ENCODE data around the gene DYNC1I2. TPM values are rescaled to one million over a fixed set of nuclear protein-coding genes. Genes with fewer than 3 reads are reported as not detected.
"Not testable (repeated sequence)": the region's sequence is repeated elsewhere in the genome, so short reads cannot be mapped to it uniquely, and the experiment has no call there.

Gene DYNC1I2
- total RNA-seq, 1 donor: 42.8 TPM

DNA sequence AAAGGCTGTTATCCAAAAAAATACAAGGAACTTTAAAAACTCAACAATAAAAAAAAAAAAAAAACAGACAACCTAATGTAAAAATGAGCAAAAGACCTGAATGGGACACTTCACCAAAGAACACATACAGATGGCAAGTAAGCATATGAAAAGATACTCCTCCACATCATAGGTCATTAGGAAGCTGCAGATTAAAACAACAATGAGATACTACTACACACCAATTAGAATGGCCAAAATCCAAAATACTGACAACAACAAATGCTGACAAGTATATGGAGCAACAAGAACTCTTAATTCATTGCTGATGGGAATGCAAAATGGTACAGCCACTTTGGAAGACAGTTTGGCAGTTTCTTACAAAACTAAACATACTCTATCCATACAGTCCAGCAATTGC lies 84.2 kb downstream of the DYNC1I2 start:
- no peak for DNase-seq (ENCODE audit: low read depth in 2 of 3, low spot score in 2 of 3)

- no peak for DNase-seq (ENCODE audit: low read depth in 2 of 3, low spot score in 2 of 3)
These were observed 85.1 kb downstream of the DYNC1I2 start for GRCh38 chr2:171772373-171772772.

- DNase-seq (ENCODE audit: low read depth in 2 of 3, low spot score in 2 of 3): not testable (repeated sequence)
These were observed 87.3 kb downstream of the DYNC1I2 start for GRCh38 chr2:171774581-171774980.

- DNase-seq (ENCODE audit: low read depth in 2 of 3, low spot score in 2 of 3): no peak
These were observed 91.2 kb downstream of the DYNC1I2 start for GRCh38 chr2:171778515-171778914.

GRCh38 chr2:171785450-171785849 lies 98.2 kb downstream of the DYNC1I2 start:
- DNase-seq (ENCODE audit: low read depth in 2 of 3, low spot score in 2 of 3): no peak

GRCh38 chr2:171787333-171788072 lies 100.2 kb downstream of the DYNC1I2 start:
- DNase-seq (ENCODE audit: low read depth in 2 of 3, low spot score in 2 of 3): no peak

DNA sequence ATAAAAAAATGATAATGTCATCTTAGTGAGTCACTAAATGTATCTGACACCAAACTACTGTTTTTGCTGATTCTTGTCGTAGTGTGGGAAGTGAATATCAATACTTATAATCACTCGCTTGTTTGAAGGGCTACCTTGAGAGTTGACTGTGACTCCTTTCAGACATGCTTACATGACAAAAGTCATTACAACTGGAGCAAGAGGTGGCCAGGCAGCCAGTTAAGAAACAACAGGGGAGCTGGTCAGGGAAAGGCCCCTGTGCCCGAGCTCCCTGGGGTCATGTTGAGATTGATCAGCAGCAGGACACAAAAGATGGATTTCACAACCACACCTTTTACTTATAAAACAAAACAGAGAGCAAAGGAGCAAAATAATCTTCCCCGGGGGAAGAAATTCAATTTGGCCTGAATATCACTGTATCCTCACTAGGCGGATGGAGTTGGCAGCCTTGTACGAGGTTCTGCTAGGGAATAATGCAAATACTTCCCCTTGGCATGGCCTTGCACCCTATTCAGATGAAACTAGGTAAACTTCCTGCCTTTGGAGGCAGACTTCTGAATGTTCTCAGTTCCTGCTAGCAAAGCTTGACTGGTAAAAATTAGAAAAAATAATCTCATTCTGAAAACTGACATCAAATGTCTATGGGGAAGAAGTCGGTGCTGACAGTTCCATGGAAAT lies 101.2 kb downstream of the DYNC1I2 start:
- DNase-seq (ENCODE audit: low read depth in 2 of 3, low spot score in 2 of 3): no peak

DNA sequence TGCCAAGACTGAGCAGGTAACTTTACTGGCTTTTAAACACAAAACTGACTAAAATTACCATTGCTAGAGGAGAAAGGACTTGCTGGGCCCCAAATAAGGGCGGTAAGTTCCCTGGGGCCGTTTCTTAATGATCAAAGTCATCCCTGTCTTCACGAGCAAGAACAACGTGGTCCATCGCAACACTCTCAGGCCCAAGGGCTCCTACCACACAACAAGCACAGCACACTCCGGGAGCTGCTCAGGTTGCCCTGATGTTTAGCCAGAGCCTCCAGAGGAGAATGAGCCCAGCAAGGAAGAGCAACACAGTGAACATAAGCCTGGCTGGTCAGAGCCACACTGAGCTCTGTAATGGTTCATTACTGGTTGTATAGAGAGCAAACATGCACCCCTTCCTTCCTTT lies 102.7 kb downstream of the DYNC1I2 start:
- no peak for DNase-seq (ENCODE audit: low read depth in 2 of 3, low spot score in 2 of 3)

- DNase-seq (ENCODE audit: low read depth in 2 of 3, low spot score in 2 of 3): no peak
These were observed 104.1 kb downstream of the DYNC1I2 start for GRCh38 chr2:171791361-171791760.

DNA sequence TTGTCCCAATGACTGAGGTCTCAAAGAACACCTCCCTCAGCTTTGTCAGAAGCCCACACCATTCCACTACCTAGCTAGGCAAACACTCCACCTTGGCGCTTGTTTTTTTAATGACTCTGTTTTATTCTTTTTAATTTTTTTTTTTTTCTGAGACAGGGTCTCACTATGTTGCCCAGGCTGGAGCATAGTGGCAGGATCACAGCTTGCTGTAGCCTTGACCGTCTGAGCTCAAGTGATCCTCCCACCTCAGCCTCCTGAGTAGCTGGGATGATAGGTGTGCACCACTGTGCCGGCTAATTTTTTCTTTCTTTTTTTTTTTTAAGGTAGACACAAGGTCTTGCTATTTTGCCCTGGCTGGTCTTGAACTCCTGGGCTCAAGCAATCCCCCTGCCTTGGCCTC lies 104.9 kb downstream of the DYNC1I2 start:
- DNase-seq (ENCODE audit: low read depth in 2 of 3, low spot score in 2 of 3): no peak

- no peak for DNase-seq (ENCODE audit: low read depth in 2 of 3, low spot score in 2 of 3)
These were observed 105.8 kb downstream of the DYNC1I2 start for GRCh38 chr2:171792886-171793580.

GRCh38 chr2:171793691-171794678 lies 106.7 kb downstream of the DYNC1I2 start:
- DNase-seq (ENCODE audit: low read depth in 2 of 3, low spot score in 2 of 3): peak in 1 of 3 donors; percentile 40

DNA sequence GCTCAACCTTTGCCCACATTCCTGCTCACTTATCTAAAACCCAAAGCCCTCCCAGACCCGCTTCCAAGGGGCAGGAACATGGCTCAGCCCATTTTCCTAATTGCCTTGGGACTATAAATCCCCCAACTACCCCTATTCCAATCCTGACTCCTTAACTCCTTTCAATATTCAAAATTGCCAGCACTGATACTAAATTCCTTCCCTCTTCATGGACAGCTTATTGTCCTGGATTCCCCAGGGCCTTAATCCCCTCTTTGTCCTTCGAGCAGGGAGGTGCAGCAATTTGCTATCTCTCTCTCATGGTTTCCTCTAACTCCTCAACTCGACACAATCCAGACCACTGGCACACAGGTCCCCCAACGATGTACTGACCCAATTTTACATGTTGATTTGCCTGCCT lies 107.6 kb downstream of the DYNC1I2 start:
- no peak for DNase-seq (ENCODE audit: low read depth in 2 of 3, low spot score in 2 of 3)

Other genes starting within 250 kb of the DYNC1I2 start
- gene CYBRD1, start 165.0 kb upstream of the DYNC1I2 start, total RNA-seq: 39.6 TPM
- 14.0 TPM for gene SLC25A12, start 206.8 kb downstream of the DYNC1I2 start, total RNA-seq
- 25.3 TPM for gene HAT1, start 235.0 kb downstream of the DYNC1I2 start, total RNA-seq